Neural cell (in vitro differentiated cells): ENCODE measurements around the gene MED26. TPM values are rescaled to one million over a fixed set of nuclear protein-coding genes. Genes with fewer than 3 reads are reported as not detected.
A peak's percentile ranks its signal among the peaks of the same experiment; 100 is the strongest.

Source experiments
- H2AFZ ChIP-seq: fragments of 200-600, 300-800 bp; sonication (generic), shearing (Covaris generic); 2 replicates; pipeline ENCODE4 v1.6.0; 2014; ENCODE audit warnings: low read depth, mild to moderate bottlenecking, antibody characterized with exemption, low read length, moderate library complexity
- H3F3A ChIP-seq: fragments of 200-600 bp; shearing (Covaris generic); 2 replicates; pipeline ENCODE4 v1.6.1; 2016; ENCODE audit warnings: mild to moderate bottlenecking, moderate library complexity, mixed read lengths, antibody characterized with exemption, low read length; ENCODE audit not compliant: insufficient read depth, poor library complexity, severe bottlenecking
- H3K27ac ChIP-seq: fragments of 200-600, 300-800 bp; sonication (generic), shearing (Covaris generic); 2 replicates; pipeline ENCODE4 v1.5.1; 2014; ENCODE audit warnings: mild to moderate bottlenecking, low read length, moderate library complexity
- H3K27me3 ChIP-seq: fragments of 300-800, 200-600 bp; sonication (generic), shearing (Covaris generic); 2 replicates; pipeline ENCODE4 v1.6.0; 2014; ENCODE audit warnings: mild to moderate bottlenecking, low read depth, low read length, moderate library complexity; ENCODE audit not compliant: insufficient read depth
- H3K36me3 ChIP-seq: fragments of 300-800, 200-600 bp; sonication (generic), shearing (Covaris generic); 2 replicates; pipeline ENCODE4 v1.5.1; 2014; ENCODE audit warnings: mild to moderate bottlenecking, antibody characterized with exemption, low read length, moderate library complexity; ENCODE audit not compliant: insufficient read depth
- H3K4me2 ChIP-seq: fragments of 300-800, 200-600 bp; sonication (generic), shearing (Covaris generic); 2 replicates; pipeline ENCODE4 v1.6.0; 2014; ENCODE audit warnings: mild to moderate bottlenecking, low read length
- H3K4me3 ChIP-seq: fragments of 300-800, 200-600 bp; sonication (generic), shearing (Covaris generic); 2 replicates; pipeline ENCODE4 v1.5.1; 2014; ENCODE audit warnings: mild to moderate bottlenecking, low read length, moderate library complexity
- H3K79me2 ChIP-seq: fragments of 200-600 bp; shearing (Covaris generic); replicated peaks from 2 replicates; pipeline ENCODE4 v1.6.0; 2014; ENCODE audit warnings: mild to moderate bottlenecking, low read length, moderate library complexity; ENCODE audit not compliant: insufficient read depth
- H3K9ac ChIP-seq: fragments of 300-800, 200-600 bp; sonication (generic), shearing (Covaris generic); 2 replicates; pipeline ENCODE4 v1.6.1; 2016; ENCODE audit warnings: mild to moderate bottlenecking, low read length, mixed read lengths
- H3K9me2 ChIP-seq: fragments of 200-600 bp; shearing (Covaris generic); 2 replicates; pipeline ENCODE4 v1.6.1; 2016; ENCODE audit warnings: mild to moderate bottlenecking, low read length, mixed read lengths; ENCODE audit not compliant: insufficient read depth
- H3K9me3 ChIP-seq: fragments of 200-600, 300-800 bp; sonication (generic), shearing (Covaris generic); 2 replicates; pipeline ENCODE4 v1.6.1; 2016; ENCODE audit warnings: mild to moderate bottlenecking, mixed run types, low read length, moderate library complexity, mixed read lengths
- H4K20me1 ChIP-seq: fragments of 200-600 bp; shearing (Covaris generic); 2 replicates; pipeline ENCODE4 v1.6.1; 2016; ENCODE audit warnings: mild to moderate bottlenecking, mixed run types; ENCODE audit not compliant: insufficient read depth
- CTCF ChIP-seq: fragments of 450-650 bp; IDR thresholded peaks from 2 replicates; pipeline ENCODE4 v1.5.1; 2014; ENCODE audit warnings: antibody characterized with exemption, mild to moderate bottlenecking, moderate library complexity; ENCODE audit not compliant: poor library complexity, severe bottlenecking
- EP300 ChIP-seq: fragments of 450-650 bp; conservative IDR thresholded peaks from 2 replicates; pipeline ENCODE4 v1.6.1; 2014; ENCODE audit warnings: antibody characterized with exemption, mild to moderate bottlenecking, moderate library complexity; ENCODE audit not compliant: poor library complexity, severe bottlenecking
- EZH2 ChIP-seq: fragments of 200-600, 300-800 bp; shearing (Covaris generic), sonication (generic); IDR thresholded peaks from 2 replicates; pipeline ENCODE4 v1.6.1; 2014; ENCODE audit warnings: antibody characterized with exemption, low read length, borderline replicate concordance, mild to moderate bottlenecking; ENCODE audit not compliant: insufficient read depth, poor library complexity, severe bottlenecking
- MXI1 ChIP-seq: fragments of 450-650 bp; conservative IDR thresholded peaks from 2 replicates; pipeline ENCODE4 v1.6.1; 2014; ENCODE audit warnings: antibody characterized with exemption, mild to moderate bottlenecking; ENCODE audit not compliant: poor library complexity, severe bottlenecking
- POLR2AphosphoS5 ChIP-seq: IDR thresholded peaks from 2 replicates; pipeline ENCODE4 v1.6.1; 2012
- RAD21 ChIP-seq: fragments of 450-650 bp; conservative IDR thresholded peaks from 2 replicates; pipeline ENCODE4 v1.6.1; 2014; ENCODE audit warnings: antibody characterized with exemption, mild to moderate bottlenecking, moderate library complexity
- REST ChIP-seq: IDR thresholded peaks from 2 replicates; pipeline ENCODE4 v1.6.1; 2012; ENCODE audit warnings: borderline replicate concordance
- SMC3 ChIP-seq: fragments of 450-650 bp; conservative IDR thresholded peaks from 2 replicates; pipeline ENCODE4 v1.6.1; 2014; ENCODE audit warnings: antibody characterized with exemption, mild to moderate bottlenecking, moderate library complexity; ENCODE audit not compliant: poor library complexity
- TAF1 ChIP-seq: IDR thresholded peaks from 2 replicates; pipeline ENCODE4 v1.6.1; 2012; ENCODE audit warnings: low read depth
- polyA plus RNA-seq: library from polyadenylated mRNA; depleted of rRNA; stranded (reverse); fragments of >200 nt; gene quantifications from 2 replicates; pipeline ENCODE4 v1.2.3, GENCODE V29; 2014

MED26 gene
- polyA plus RNA-seq, 1 donor from 2014 or later, result 4.2 TPM

- Histone ChIP-seq H4K20me1 (no peaks in the 10 kb centered on the region), H3K79me2 (peaks cover 29% of the 10 kb centered on the region), H3K9me2 (no peaks in the 10 kb centered on the region), H3K9me3 (no peaks in the 10 kb centered on the region), H2AFZ (no peak overlapping the region), H3F3A (peaks cover 7% of the 10 kb centered on the region), H3K36me3 (no peaks in the 10 kb centered on the region), H3K27ac (peak overlapping the region; percentile 91), H3K9ac (no peak overlapping the region), H3K4me3 (no peak overlapping the region), H3K4me2 (no peak overlapping the region), H3K27me3 (no peaks in the 10 kb centered on the region)
- TF ChIP-seq SMC3 (no peak), CTCF (no peak), REST (no peak), TAF1 (no peak), EZH2 (no peak), EP300 (no peak), MXI1 (no peak), POLR2AphosphoS5 (no peak), RAD21 (no peak)
Observed at GRCh38 chr19:16582486-16583261, 45.3 kb downstream of the MED26 start.

- H4K20me1 ChIP-seq, result no peaks in the 10 kb centered on the region
- H3K79me2 ChIP-seq, result peaks cover 28% of the 10 kb centered on the region
- H3K36me3 ChIP-seq, result no peaks in the 10 kb centered on the region
- H3K4me2 ChIP-seq, result no peak overlapping the region
- no peaks in the 10 kb centered on the region for H3K27me3 ChIP-seq
- H3K9me2 ChIP-seq, result no peaks in the 10 kb centered on the region
- TF ChIP-seq TAF1, result no peak
- no peak for TF ChIP-seq MXI1
- TF ChIP-seq EZH2, result no peak
- no peak for TF ChIP-seq RAD21
- TF ChIP-seq REST, result no peak
- no peak for TF ChIP-seq CTCF
- no peak for TF ChIP-seq EP300
- no peak for TF ChIP-seq POLR2AphosphoS5
- no peak for TF ChIP-seq SMC3
- H3F3A ChIP-seq, result peaks cover 7% of the 10 kb centered on the region
- H3K9me3 ChIP-seq, result no peaks in the 10 kb centered on the region
- H3K4me3 ChIP-seq, result no peak overlapping the region
- no peak overlapping the region for H3K9ac ChIP-seq
- H3K27ac ChIP-seq, result no peak overlapping the region
- H2AFZ ChIP-seq, result no peak overlapping the region
Observed at GRCh38 chr19:16581971-16582343, 46.0 kb downstream of the MED26 start.
